Ramos (cell line): ENCODE data around the gene EIF3C.
"Not testable (repeated sequence)": the region's sequence is repeated elsewhere in the genome, so short reads cannot be mapped to it uniquely, and the experiment has no call there.

Experiments
- in situ Hi-C: fragments of 300-500 bp; cut with MboI; formaldehyde crosslinking; loops from one replicate; pipeline ENCODE4 v1.14.3; 2022; ENCODE audit warnings: low sequenced_read_pairs; ENCODE audit not compliant: unreplicated experiment

The EIF3C gene

GRCh38 chr16:28746618-28747350, 35.5 kb downstream of the EIF3C start:
- in situ Hi-C loops: not testable (repeated sequence)

GRCh38 chr16:28749997-28750465, 38.8 kb downstream of the EIF3C start:
- in situ Hi-C loops: not testable (repeated sequence)

- in situ Hi-C loops: not testable (repeated sequence)
Measured at GRCh38 chr16:28750469-28751067, 39.3 kb downstream of the EIF3C start.

- in situ Hi-C loops: not testable (repeated sequence)
Measured at GRCh38 chr16:28751487-28751886, 40.2 kb downstream of the EIF3C start, which contains the start of gene NPIPB9. Gene NPIPB9 (plus strand): TSS chr16:28751787.

- in situ Hi-C loops: not testable (repeated sequence)
Measured at GRCh38 chr16:28781697-28782096, 70.4 kb downstream of the EIF3C start.

GRCh38 chr16:28782357-28782756, 71.1 kb downstream of the EIF3C start:
- in situ Hi-C loops: not testable (repeated sequence)
